T-cell (primary cell): ENCODE results near the gene ANKEF1. TPM values are rescaled to one million over a fixed set of nuclear protein-coding genes. Genes with fewer than 3 reads are reported as not detected.

Experiments used
- ATAC-seq, 4 experiments: fragments of 200-7000 bp in 3 of 4; fragments of 150-1000 bp in 1 of 4; cut with Tn5 transposase; replicated peaks in 1 of 4; 1 replicate in 3 of 4; 2 replicates in 1 of 4; pipeline ENCODE4 v1.10.0; 2021; ENCODE audit warnings: moderate library complexity in 3 of 4, mild to moderate bottlenecking in 2 of 4, moderate number of reproducible peaks in 1 of 4
- CTCF ChIA-PET, 2 donors: fragments of 300-600 bp; sonication (Branson Sonifier 250); formaldehyde crosslinking; loops; one replicate each; lab custom pipeline; 2022; ENCODE audit warnings: antibody characterized with exemption in 2 of 2; lab: Charles Lee
- POLR2A ChIA-PET, 2 donors: fragments of 300-600 bp; sonication (Branson Sonifier 250); formaldehyde crosslinking; loops; one replicate each; lab custom pipeline; 2022; ENCODE audit warnings: antibody characterized with exemption in 2 of 2; lab: Charles Lee
- DNase-seq, 35 experiments: peaks; one replicate each; pipeline versions ENCODE4 v3.0.0 to v3.0.0-alpha.2; 2013 to 2023
- H3K27ac ChIP-seq: one replicate; pipeline ENCODE4 v1.5.1; 2013; ENCODE audit warnings: low read length
- H3K27me3 ChIP-seq, 2 experiments: replicated peaks in 1 of 2; 1 replicate in 1 of 2; 2 replicates in 1 of 2; pipeline versions ENCODE4 v1.6.1 to v1.7.0; 2013; ENCODE audit warnings: low read length in 1 of 2, mixed read lengths in 1 of 2; ENCODE audit not compliant: control insufficient read depth in 2 of 2, insufficient read depth in 2 of 2; ENCODE audit errors: extremely low read depth in 1 of 2
- H3K36me3 ChIP-seq, 2 donors: 1 replicate in 1 of 2; 2 replicates in 1 of 2; pipeline versions ENCODE4 v1.6.1 to v1.7.0; 2013; ENCODE audit warnings: low read length in 1 of 2; ENCODE audit not compliant: control insufficient read depth in 2 of 2, insufficient read depth in 1 of 2; ENCODE audit errors: extremely low read depth in 1 of 2
- H3K4me1 ChIP-seq, 2 experiments: 1 replicate in 1 of 2; 2 replicates in 1 of 2; pipeline versions ENCODE4 v1.6.1 to v1.7.0; 2013; ENCODE audit warnings: low read length in 2 of 2, mixed read lengths in 1 of 2; ENCODE audit not compliant: insufficient read depth in 2 of 2, control insufficient read depth in 1 of 2; ENCODE audit errors: extremely low read depth in 1 of 2
- H3K4me3 ChIP-seq, 2 donors: 1 replicate in 1 of 2; 2 replicates in 1 of 2; pipeline versions ENCODE4 v1.5.1 to v1.7.0; 2013; ENCODE audit warnings: mild to moderate bottlenecking in 2 of 2, low read length in 1 of 2, moderate library complexity in 1 of 2; ENCODE audit not compliant: control insufficient read depth in 1 of 2; ENCODE audit errors: extremely low read depth in 1 of 2
- H3K9me3 ChIP-seq: 2 replicates; pipeline ENCODE4 v1.7.0; 2013
- H3K27ac Mint-ChIP-seq, 2 donors: one replicate each; pipeline ENCODE4 v1.8.0; 2020 to 2021; ENCODE audit warnings: mild to moderate bottlenecking in 2 of 2, mixed read lengths in 2 of 2
- H3K27me3 Mint-ChIP-seq, 2 donors: one replicate each; pipeline ENCODE4 v1.8.0; 2021 to 2022; ENCODE audit warnings: mixed read lengths in 2 of 2
- H3K36me3 Mint-ChIP-seq: one replicate; pipeline ENCODE4 v1.8.0; 2021; ENCODE audit warnings: mixed read lengths
- H3K4me1 Mint-ChIP-seq, 3 donors: one replicate each; pipeline ENCODE4 v1.8.0; 2020 to 2022; ENCODE audit warnings: mixed read lengths in 3 of 3, mild to moderate bottlenecking in 1 of 3
- H3K4me3 Mint-ChIP-seq, 3 donors: one replicate each; pipeline ENCODE4 v1.8.0; 2020 to 2022; ENCODE audit warnings: mild to moderate bottlenecking in 3 of 3, mixed read lengths in 3 of 3, moderate library complexity in 3 of 3
- H3K9me3 Mint-ChIP-seq, 3 donors: one replicate each; pipeline ENCODE4 v1.8.0; 2020 to 2022; ENCODE audit warnings: mixed read lengths in 3 of 3
- WGBS: methylation state at CpG from one replicate; pipeline ENCODE4 v1.1.5; 2013; ENCODE audit warnings: missing lambda C conversion rate; ENCODE audit not compliant: insufficient coverage; 5-methylcytosine and 5-hydroxymethylcytosine counted together
- total RNA-seq, 35 experiments: library from RNA in 6 of 35; stranded (reverse) in 6 of 35; fragments of 120-200 nt in 1 of 35; gene quantifications; one replicate each; pipeline versions ENCODE4 v1.2.1 to v1.2.4 and lab custom pipeline; 2013 to 2026

Gene ANKEF1
- total RNA-seq, 5 donors from 2014 or later (not counting 1 experiment from before 2014, with no cell fraction given) = 1.9 to 7.0 (median 4.1) TPM

- Histone ChIP-seq H3K4me1 (no peaks in the 10 kb centered on the region), H3K4me3 (no peak overlapping the region), H3K9me3 (no peaks in the 10 kb centered on the region), H3K27ac (no peak overlapping the region), H3K27me3 (no peaks in the 10 kb centered on the region), H3K36me3 (no peaks in the 10 kb centered on the region)
- DNase-seq = no peak
- H3K4me3 Mint-ChIP-seq = no peak overlapping the region
- H3K27ac Mint-ChIP-seq = no peak overlapping the region
- H3K4me1 Mint-ChIP-seq = no peaks in the 10 kb centered on the region
- H3K36me3 Mint-ChIP-seq = no peaks in the 10 kb centered on the region
- POLR2A ChIA-PET = no interaction called here
- ATAC-seq = no peak
- WGBS = 50% methylated on average over 2 of the region's 4 CpGs
- peaks cover 15 to 18% of the 10 kb centered on the region in 2 donors for H3K27me3 Mint-ChIP-seq
- H3K9me3 Mint-ChIP-seq = no peaks in the 10 kb centered on the region
- CTCF ChIA-PET = interaction anchor here in 1 of 2 donors (0.8 kb wide), 1 partner anchor 28 kb away, joined by 3 read pairs; no protein-coding TSS in a partner anchor
These were observed 28.2 kb upstream of the ANKEF1 start for GRCh38 chr20:10006447-10007090.

GRCh38 chr20:10007158-10007557 lies 27.6 kb upstream of the ANKEF1 start:
- no peak overlapping the region for H3K27ac ChIP-seq
- ChIA-PET POLR2A (no interaction called here), CTCF (interaction anchor here (0.6 to 0.8 kb wide), 2 partner anchors 29 to 45 kb away, joined by 3 to 4 read pairs; no protein-coding TSS in a partner anchor)
- DNase-seq = no peak
- H3K27me3 ChIP-seq = no peaks in the 10 kb centered on the region
- no peak overlapping the region for H3K4me3 ChIP-seq
- no peaks in the 10 kb centered on the region for H3K4me1 ChIP-seq
- ATAC-seq = no peak
- H3K9me3 ChIP-seq = no peaks in the 10 kb centered on the region
- no CpG with 5 or more reads among the region's 2 CpGs for WGBS
- Mint-ChIP-seq H3K9me3 (no peaks in the 10 kb centered on the region), H3K4me1 (no peaks in the 10 kb centered on the region), H3K36me3 (no peaks in the 10 kb centered on the region), H3K27ac (no peak overlapping the region), H3K4me3 (no peak overlapping the region), H3K27me3 (peaks cover 15 to 18% of the 10 kb centered on the region in 2 donors)
- H3K36me3 ChIP-seq = no peaks in the 10 kb centered on the region

DNA sequence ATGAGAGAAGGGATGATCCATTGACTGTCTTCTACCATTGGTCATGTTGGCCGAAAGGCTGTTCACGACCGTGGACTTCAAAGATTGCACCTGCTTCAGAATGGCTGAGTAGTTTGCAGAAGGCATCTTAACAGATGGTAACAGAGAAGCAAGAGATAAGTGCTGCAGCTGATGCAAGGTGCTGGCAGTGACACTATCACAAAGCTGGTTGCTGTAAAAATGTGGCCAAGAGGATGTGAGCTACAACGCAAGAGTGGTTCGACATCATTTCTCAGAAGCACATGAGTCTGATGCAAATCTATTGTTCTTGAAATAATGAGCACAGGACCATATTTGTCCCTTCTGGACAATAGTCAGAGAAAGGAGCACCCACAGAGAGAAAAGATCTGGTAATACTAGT lies 27.0 kb upstream of the ANKEF1 start:
- DNase-seq = no peak

GRCh38 chr20:10012464-10012863 lies 22.3 kb upstream of the ANKEF1 start:
- H3K27me3 Mint-ChIP-seq = peaks cover 11% of the 10 kb centered on the region in 2 donors

More for the DNA sequence above, 27.0 kb upstream of the ANKEF1 start:
- no peak overlapping the region for H3K27ac ChIP-seq
- no peaks in the 10 kb centered on the region for H3K36me3 Mint-ChIP-seq
- H3K27ac Mint-ChIP-seq = no peak overlapping the region
- H3K9me3 Mint-ChIP-seq = no peaks in the 10 kb centered on the region
- H3K27me3 Mint-ChIP-seq = peaks cover 15 to 18% of the 10 kb centered on the region in 2 donors
- H3K4me1 Mint-ChIP-seq = no peaks in the 10 kb centered on the region
- 87% methylated on average over 2 of the region's 5 CpGs for WGBS
- H3K36me3 ChIP-seq = no peaks in the 10 kb centered on the region
- no peak overlapping the region for H3K4me3 ChIP-seq
- ATAC-seq = no peak
- CTCF ChIA-PET = interaction anchor here in 1 of 2 donors (0.6 kb wide), 1 partner anchor 46 kb away, joined by 4 read pairs; no protein-coding TSS in a partner anchor
- H3K4me3 Mint-ChIP-seq = no peak overlapping the region
- no peaks in the 10 kb centered on the region for H3K27me3 ChIP-seq
- H3K4me1 ChIP-seq = no peaks in the 10 kb centered on the region
- no peaks in the 10 kb centered on the region for H3K9me3 ChIP-seq
- POLR2A ChIA-PET = no interaction called here

GRCh38 chr20:10014431-10014830 lies 20.4 kb upstream of the ANKEF1 start:
- POLR2A ChIA-PET = no interaction called here
- WGBS = 86% methylated on average over 5 of the region's 5 CpGs
- peaks cover 3 to 6% of the 10 kb centered on the region in 2 donors for H3K27me3 Mint-ChIP-seq
- ATAC-seq (no peak), DNase-seq (no peak)
- no peak overlapping the region for H3K4me3 ChIP-seq
- no peaks in the 10 kb centered on the region for H3K9me3 ChIP-seq
- H3K4me3 Mint-ChIP-seq = no peak overlapping the region
- CTCF ChIA-PET = no interaction called here
- H3K27ac ChIP-seq = no peak overlapping the region
- no peaks in the 10 kb centered on the region for H3K27me3 ChIP-seq
- H3K27ac Mint-ChIP-seq = no peak overlapping the region
- no peaks in the 10 kb centered on the region for H3K36me3 ChIP-seq
- no peaks in the 10 kb centered on the region for H3K9me3 Mint-ChIP-seq
- no peaks in the 10 kb centered on the region for H3K36me3 Mint-ChIP-seq
- no peaks in the 10 kb centered on the region for H3K4me1 ChIP-seq
- no peaks in the 10 kb centered on the region for H3K4me1 Mint-ChIP-seq

More at GRCh38 chr20:10012464-10012863, 22.3 kb upstream of the ANKEF1 start:
- H3K27ac Mint-ChIP-seq = no peak overlapping the region
- no peaks in the 10 kb centered on the region for H3K36me3 Mint-ChIP-seq
- H3K9me3 Mint-ChIP-seq = no peaks in the 10 kb centered on the region
- no peaks in the 10 kb centered on the region for H3K4me1 ChIP-seq
- no CpG with 5 or more reads among the region's 5 CpGs for WGBS
- H3K4me1 Mint-ChIP-seq = no peaks in the 10 kb centered on the region
- H3K4me3 ChIP-seq = no peak overlapping the region
- no peak overlapping the region for H3K4me3 Mint-ChIP-seq
- ChIA-PET POLR2A (no interaction called here), CTCF (no interaction called here)
- ATAC-seq (no peak), DNase-seq (no peak)
- H3K36me3 ChIP-seq = no peaks in the 10 kb centered on the region
- H3K27ac ChIP-seq = no peak overlapping the region
- no peaks in the 10 kb centered on the region for H3K27me3 ChIP-seq
- H3K9me3 ChIP-seq = no peaks in the 10 kb centered on the region

DNA sequence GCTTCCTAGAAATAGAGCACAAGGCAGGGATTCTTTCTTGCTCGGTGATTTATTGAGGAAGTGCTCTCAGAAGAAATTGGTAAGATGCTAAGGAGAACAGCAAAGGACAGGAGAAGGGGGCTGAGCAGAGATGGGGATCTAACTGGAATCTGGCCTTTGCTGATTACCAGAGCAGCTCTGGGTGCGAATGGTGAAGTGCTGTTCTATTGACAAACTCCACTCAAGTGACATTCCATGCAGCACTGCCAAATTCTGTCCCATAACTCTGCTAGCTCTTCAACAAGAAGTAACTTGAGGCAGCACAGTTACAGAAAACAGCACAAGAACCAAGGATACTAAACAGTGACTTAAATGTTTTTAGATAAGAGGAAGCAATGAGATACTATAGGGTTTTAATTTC lies 13.8 kb upstream of the ANKEF1 start:
- H3K4me1 Mint-ChIP-seq = no peaks in the 10 kb centered on the region
- DNase-seq (no peak), ATAC-seq (no peak)
- no peaks in the 10 kb centered on the region for H3K9me3 Mint-ChIP-seq
- no peak overlapping the region for H3K4me3 Mint-ChIP-seq
- Histone ChIP-seq H3K27ac (no peak overlapping the region), H3K4me1 (no peaks in the 10 kb centered on the region), H3K27me3 (peaks cover 0 to 2% of the 10 kb centered on the region in 2 experiments), H3K4me3 (no peak overlapping the region), H3K9me3 (no peaks in the 10 kb centered on the region), H3K36me3 (no peaks in the 10 kb centered on the region)
- no peaks in the 10 kb centered on the region for H3K36me3 Mint-ChIP-seq
- no peak overlapping the region for H3K27ac Mint-ChIP-seq
- ChIA-PET POLR2A (no interaction called here), CTCF (no interaction called here)
- WGBS = no CpG with 5 or more reads among the region's 2 CpGs
- peaks cover 23 to 32% of the 10 kb centered on the region in 2 donors for H3K27me3 Mint-ChIP-seq
